Measurements from ENCODE around the gene INA.

The INA gene

GRCh38 chr10:103307594-103307993 is 30.7 kb downstream of the INA start:
- Histone ChIP-seq H3K4me3 (ENCODE audit: low read length) (no peak overlapping the region), H3K27me3 (ENCODE audit: low read depth, low read length) (no peaks in the 10 kb centered on the region), H2AFZ (ENCODE audit: low read depth, low read length) (no peak overlapping the region), H3K9me3 (ENCODE audit: insufficient read depth, low read length) (no peaks in the 10 kb centered on the region), H4K20me1 (ENCODE audit: insufficient read depth, low read length) (no peaks in the 10 kb centered on the region), H3K36me3 (replicated peaks; ENCODE audit: low read depth, low read length) (no peaks in the 10 kb centered on the region), H3K4me1 (ENCODE audit: low read length) (no peaks in the 10 kb centered on the region), H3K4me2 (ENCODE audit: low read length) (no peak overlapping the region), H3K79me2 (ENCODE audit: low read length) (no peaks in the 10 kb centered on the region), H3K27ac (ENCODE audit: low read length) (no peak overlapping the region), H3K9ac (ENCODE audit: low read length) (no peak overlapping the region)
- TF ChIP-seq CTCF (IDR thresholded peaks at IDR 0.05; ENCODE audit: low read depth, low read length) (no peak), EZH2phosphoT487 (IDR thresholded peaks at IDR 0.05; ENCODE audit: low read depth) (no peak)

- Histone ChIP-seq H4K20me1 (ENCODE audit: insufficient read depth, low read length) (no peaks in the 10 kb centered on the region), H3K4me2 (ENCODE audit: low read length) (no peak overlapping the region), H3K27me3 (ENCODE audit: low read depth, low read length) (no peaks in the 10 kb centered on the region), H3K79me2 (ENCODE audit: low read length) (no peaks in the 10 kb centered on the region), H3K4me3 (ENCODE audit: low read length) (no peak overlapping the region), H3K9ac (ENCODE audit: low read length) (no peak overlapping the region), H2AFZ (ENCODE audit: low read depth, low read length) (no peak overlapping the region), H3K4me1 (ENCODE audit: low read length) (no peaks in the 10 kb centered on the region), H3K36me3 (replicated peaks; ENCODE audit: low read depth, low read length) (no peaks in the 10 kb centered on the region), H3K9me3 (ENCODE audit: insufficient read depth, low read length) (no peaks in the 10 kb centered on the region), H3K27ac (ENCODE audit: low read length) (no peak overlapping the region)
- TF ChIP-seq EZH2phosphoT487 (IDR thresholded peaks at IDR 0.05; ENCODE audit: low read depth) (no peak), CTCF (IDR thresholded peaks at IDR 0.05; ENCODE audit: low read depth, low read length) (no peak)
Observed at GRCh38 chr10:103310197-103310596, 33.3 kb downstream of the INA start.

- H3K9ac ChIP-seq (ENCODE audit: low read length): no peak overlapping the region
- H3K4me1 ChIP-seq (ENCODE audit: low read length): no peaks in the 10 kb centered on the region
- H4K20me1 ChIP-seq (ENCODE audit: insufficient read depth, low read length): no peaks in the 10 kb centered on the region
- no peak overlapping the region for H3K27ac ChIP-seq (ENCODE audit: low read length)
- no peaks in the 10 kb centered on the region for H3K79me2 ChIP-seq (ENCODE audit: low read length)
- H3K4me3 ChIP-seq (ENCODE audit: low read length): no peak overlapping the region
- no peak overlapping the region for H3K4me2 ChIP-seq (ENCODE audit: low read length)
- TF ChIP-seq CTCF (IDR thresholded peaks at IDR 0.05; ENCODE audit: low read depth, low read length) (no peak), EZH2phosphoT487 (IDR thresholded peaks at IDR 0.05; ENCODE audit: low read depth) (no peak)
- peaks cover 3% of the 10 kb centered on the region for H3K36me3 ChIP-seq (replicated peaks; ENCODE audit: low read depth, low read length)
- no peaks in the 10 kb centered on the region for H3K9me3 ChIP-seq (ENCODE audit: insufficient read depth, low read length)
- no peak overlapping the region for H2AFZ ChIP-seq (ENCODE audit: low read depth, low read length)
- no peaks in the 10 kb centered on the region for H3K27me3 ChIP-seq (ENCODE audit: low read depth, low read length)
Observed at GRCh38 chr10:103316087-103316486, 39.1 kb downstream of the INA start.

GRCh38 chr10:103327906-103328305 is 51.0 kb downstream of the INA start:
- H3K9ac ChIP-seq (ENCODE audit: low read length): no peak overlapping the region
- no peak overlapping the region for H3K4me3 ChIP-seq (ENCODE audit: low read length)
- H2AFZ ChIP-seq (ENCODE audit: low read depth, low read length): no peak overlapping the region
- H3K36me3 ChIP-seq (replicated peaks; ENCODE audit: low read depth, low read length): peaks cover 5% of the 10 kb centered on the region
- H3K79me2 ChIP-seq (ENCODE audit: low read length): no peaks in the 10 kb centered on the region
- TF ChIP-seq EZH2phosphoT487 (IDR thresholded peaks at IDR 0.05; ENCODE audit: low read depth) (no peak), CTCF (IDR thresholded peaks at IDR 0.05; ENCODE audit: low read depth, low read length) (no peak)
- no peaks in the 10 kb centered on the region for H3K9me3 ChIP-seq (ENCODE audit: insufficient read depth, low read length)
- H3K27ac ChIP-seq (ENCODE audit: low read length): no peak overlapping the region
- no peaks in the 10 kb centered on the region for H4K20me1 ChIP-seq (ENCODE audit: insufficient read depth, low read length)
- no peaks in the 10 kb centered on the region for H3K27me3 ChIP-seq (ENCODE audit: low read depth, low read length)
- H3K4me2 ChIP-seq (ENCODE audit: low read length): no peak overlapping the region
- no peaks in the 10 kb centered on the region for H3K4me1 ChIP-seq (ENCODE audit: low read length)
